Mucosa of rectum (tissue), 2 donors: ENCODE data around the gene HS3ST5.

Experiments
- H3K27ac ChIP-seq, 2 donors: one replicate each; pipeline ENCODE4 v1.7.0; 2013; ENCODE audit warnings: inconsistent platforms in 2 of 2, low read depth in 2 of 2, low read length in 2 of 2
- H3K27me3 ChIP-seq, 2 donors: one replicate each; pipeline ENCODE4 v1.7.0; 2013; ENCODE audit warnings: low read length in 2 of 2; ENCODE audit not compliant: control insufficient read depth in 2 of 2, insufficient read depth in 2 of 2
- H3K36me3 ChIP-seq, 2 donors: one replicate each; pipeline ENCODE4 v1.7.0; 2013; ENCODE audit warnings: low read length in 2 of 2; ENCODE audit not compliant: control insufficient read depth in 2 of 2, insufficient read depth in 2 of 2
- H3K4me1 ChIP-seq, 2 donors: one replicate each; pipeline ENCODE4 v1.7.0; 2013; ENCODE audit warnings: low read length in 2 of 2, mild to moderate bottlenecking in 1 of 2; ENCODE audit not compliant: control insufficient read depth in 2 of 2, insufficient read depth in 2 of 2
- H3K4me3 ChIP-seq, 2 donors: one replicate each; pipeline ENCODE4 v1.7.0; 2013; ENCODE audit warnings: low read length in 2 of 2
- H3K9ac ChIP-seq, 2 donors: one replicate each; pipeline ENCODE4 v1.7.0; 2013; ENCODE audit warnings: low read length in 2 of 2, low read depth in 1 of 2, mild to moderate bottlenecking in 1 of 2
- H3K9me3 ChIP-seq, 2 donors: one replicate each; pipeline ENCODE4 v1.7.0; 2013; ENCODE audit warnings: low read length in 2 of 2; ENCODE audit not compliant: control insufficient read depth in 2 of 2
- donor health status: healthy.
- donor health status: Normal muscosa, but diverticular disease.

The HS3ST5 gene

DNA sequence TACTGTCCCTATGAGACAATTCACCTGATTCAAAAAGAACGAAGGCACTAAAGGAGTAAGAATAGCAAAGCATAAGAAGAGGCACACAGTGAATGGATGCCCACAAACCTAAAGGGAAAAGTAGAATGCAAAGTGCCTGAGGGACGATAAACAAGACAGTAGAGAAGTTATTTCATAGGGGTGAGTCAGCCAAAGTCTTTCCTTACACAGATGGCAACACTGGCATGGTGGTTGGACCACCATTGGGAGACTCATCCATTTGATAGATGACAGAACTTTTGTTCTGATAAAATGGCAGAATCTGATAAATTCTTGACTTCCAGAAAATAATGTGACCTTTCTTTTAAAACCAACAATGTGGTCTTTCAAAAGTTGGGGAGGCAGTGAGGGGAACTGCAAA, 223.8 kb downstream of the HS3ST5 start:
- no peak overlapping the region for H3K27ac ChIP-seq
- H3K36me3 ChIP-seq: no peaks in the 10 kb centered on the region
- H3K4me3 ChIP-seq: no peak overlapping the region
- no peaks in the 10 kb centered on the region for H3K4me1 ChIP-seq
- no peaks in the 10 kb centered on the region for H3K27me3 ChIP-seq
- no peak overlapping the region for H3K9ac ChIP-seq
- no peaks in the 10 kb centered on the region for H3K9me3 ChIP-seq

DNA sequence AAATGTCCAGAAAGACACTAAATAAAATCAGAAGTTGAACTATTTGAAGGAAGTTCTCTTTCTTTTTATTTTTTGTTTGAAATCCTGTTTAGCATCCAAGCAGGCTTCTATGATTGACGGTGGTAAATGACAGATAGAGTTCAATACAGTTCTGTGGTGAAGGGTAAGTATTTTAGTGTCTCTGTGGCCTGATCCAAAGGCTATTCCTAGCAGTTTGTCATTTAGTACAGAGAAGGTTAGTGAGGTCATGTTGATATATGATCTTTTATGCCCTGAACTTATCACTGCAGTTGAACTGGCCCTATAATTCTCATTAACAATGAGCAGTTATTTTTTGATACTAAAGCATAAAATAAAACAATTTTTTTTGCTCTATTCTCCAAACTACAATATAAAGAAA, 227.2 kb downstream of the HS3ST5 start:
- Histone ChIP-seq H3K4me3 (no peak overlapping the region), H3K9me3 (no peaks in the 10 kb centered on the region), H3K27me3 (no peaks in the 10 kb centered on the region), H3K9ac (no peak overlapping the region), H3K27ac (no peak overlapping the region), H3K4me1 (no peaks in the 10 kb centered on the region), H3K36me3 (no peaks in the 10 kb centered on the region)

DNA sequence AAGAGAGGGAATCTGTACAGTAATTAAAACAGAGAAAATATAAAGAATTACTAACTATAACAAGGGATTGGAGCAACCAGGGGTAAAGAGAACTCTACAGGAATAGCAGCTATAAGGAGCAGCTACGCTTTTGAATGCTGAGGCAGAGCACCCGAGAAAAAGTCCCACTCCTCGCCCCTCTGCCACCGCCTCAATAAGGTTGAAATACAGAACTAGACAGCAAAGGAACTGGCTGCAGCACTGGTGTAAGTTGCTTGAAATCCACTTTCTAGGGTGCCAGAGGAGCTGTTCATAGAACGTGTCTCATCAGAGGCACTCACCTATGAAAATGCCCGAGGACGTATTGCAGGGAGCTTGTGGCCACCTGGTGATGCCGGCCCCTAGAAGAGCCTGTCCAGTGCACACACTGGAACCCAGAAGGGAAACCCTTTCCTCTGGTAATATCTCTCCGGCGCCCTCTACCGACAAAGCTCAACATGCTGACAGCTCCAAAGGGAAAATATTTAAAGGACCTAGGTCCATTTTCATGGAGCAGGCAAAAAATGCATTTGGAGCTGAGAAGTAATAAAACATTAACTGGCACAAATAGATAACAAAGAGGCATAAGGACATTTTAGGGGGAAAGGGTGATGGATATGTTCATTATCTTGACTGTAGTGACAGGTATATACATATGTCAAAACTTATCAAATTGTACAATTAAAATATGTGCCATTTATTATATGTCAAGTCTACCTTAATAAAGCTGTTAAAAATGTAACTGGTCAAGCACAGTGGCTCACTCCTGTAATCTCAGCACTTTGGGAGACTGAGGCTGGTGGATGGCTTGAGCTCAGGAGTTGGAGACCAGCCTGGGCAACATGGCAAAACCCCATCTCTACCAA, 234.5 kb downstream of the HS3ST5 start:
- no peaks in the 10 kb centered on the region for H3K36me3 ChIP-seq
- no peak overlapping the region for H3K9ac ChIP-seq
- no peaks in the 10 kb centered on the region for H3K4me1 ChIP-seq
- no peak overlapping the region for H3K27ac ChIP-seq
- H3K9me3 ChIP-seq: no peaks in the 10 kb centered on the region
- H3K27me3 ChIP-seq: no peaks in the 10 kb centered on the region
- H3K4me3 ChIP-seq: no peak overlapping the region

DNA sequence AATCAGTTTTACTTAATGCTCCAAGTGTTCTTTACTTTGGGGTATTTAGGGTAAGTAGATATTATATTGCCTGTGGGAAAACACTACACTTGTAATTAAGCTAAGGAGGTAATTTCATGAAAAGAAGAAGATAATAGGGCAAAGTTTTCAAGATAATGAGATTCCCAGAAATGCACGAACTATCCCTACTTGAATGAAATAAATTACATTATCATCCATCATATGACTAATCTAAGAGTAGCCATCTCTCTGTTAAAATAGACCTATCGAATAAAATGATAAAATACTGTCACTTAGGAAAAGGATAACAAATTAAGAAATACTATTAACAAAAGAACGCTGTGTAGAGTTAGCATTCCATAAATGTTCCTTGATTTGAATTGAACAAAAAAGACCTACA, 236.8 kb downstream of the HS3ST5 start:
- no peaks in the 10 kb centered on the region for H3K4me1 ChIP-seq
- no peaks in the 10 kb centered on the region for H3K27me3 ChIP-seq
- H3K4me3 ChIP-seq: no peak overlapping the region
- H3K9me3 ChIP-seq: no peaks in the 10 kb centered on the region
- H3K36me3 ChIP-seq: no peaks in the 10 kb centered on the region
- no peak overlapping the region for H3K27ac ChIP-seq
- H3K9ac ChIP-seq: no peak overlapping the region

DNA sequence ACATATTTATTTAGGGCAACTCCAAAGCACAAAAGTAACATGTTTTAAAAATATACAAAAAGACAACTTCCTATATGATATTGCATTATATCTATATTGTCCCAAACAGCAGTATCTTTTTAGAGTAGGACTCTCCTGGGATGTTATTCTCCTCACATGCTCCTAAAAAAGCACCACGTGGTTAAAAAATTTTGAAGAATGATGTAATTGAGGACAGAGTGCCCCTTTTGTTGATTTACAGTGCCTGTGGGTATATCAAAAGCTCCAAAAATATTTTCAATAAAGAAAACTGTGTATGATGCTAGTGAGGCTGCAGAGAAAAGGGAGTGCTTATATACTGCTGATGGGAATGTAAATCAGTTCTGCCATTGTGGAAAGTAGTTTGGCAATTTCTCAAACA, 241.6 kb downstream of the HS3ST5 start:
- no peak overlapping the region for H3K9ac ChIP-seq
- H3K4me1 ChIP-seq: no peaks in the 10 kb centered on the region
- no peak overlapping the region for H3K4me3 ChIP-seq
- no peaks in the 10 kb centered on the region for H3K27me3 ChIP-seq
- no peaks in the 10 kb centered on the region for H3K9me3 ChIP-seq
- H3K27ac ChIP-seq: no peak overlapping the region
- H3K36me3 ChIP-seq: no peaks in the 10 kb centered on the region

DNA sequence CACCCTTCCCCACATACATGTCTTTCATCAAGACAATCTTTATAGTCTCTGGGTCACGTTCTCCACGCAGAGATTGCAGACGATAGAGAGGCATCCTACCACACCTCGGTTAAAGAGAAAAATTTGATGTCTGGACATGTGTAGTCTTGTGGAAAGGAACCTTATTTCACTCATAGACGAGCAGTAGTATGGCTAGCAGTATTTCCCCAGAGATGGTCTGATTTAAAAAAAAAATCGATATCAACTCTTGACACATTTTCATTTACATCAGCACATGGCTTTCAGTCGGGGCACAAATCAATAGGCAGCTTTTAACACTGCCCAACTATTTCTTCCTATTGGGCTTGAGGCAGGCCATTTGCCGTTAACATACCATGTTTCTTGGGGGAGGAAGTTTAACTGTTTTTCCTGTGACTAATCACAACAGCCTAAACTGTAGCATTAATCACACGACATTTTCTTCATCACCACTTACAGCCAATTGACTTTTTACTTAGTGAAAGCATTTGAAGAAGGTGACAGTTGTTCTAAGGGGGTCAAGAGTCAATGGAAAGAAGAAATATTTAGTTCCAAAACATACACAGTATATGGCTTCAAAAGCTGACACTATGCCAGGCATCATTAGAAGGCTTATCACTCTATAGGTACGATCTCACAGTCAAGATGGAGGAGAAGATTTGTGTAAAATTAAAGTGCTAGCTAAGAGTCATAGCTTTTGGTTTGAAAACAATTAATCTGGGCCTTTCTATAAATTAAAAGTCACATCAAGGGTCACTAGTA, 242.4 kb downstream of the HS3ST5 start:
- no peaks in the 10 kb centered on the region for H3K36me3 ChIP-seq

DNA sequence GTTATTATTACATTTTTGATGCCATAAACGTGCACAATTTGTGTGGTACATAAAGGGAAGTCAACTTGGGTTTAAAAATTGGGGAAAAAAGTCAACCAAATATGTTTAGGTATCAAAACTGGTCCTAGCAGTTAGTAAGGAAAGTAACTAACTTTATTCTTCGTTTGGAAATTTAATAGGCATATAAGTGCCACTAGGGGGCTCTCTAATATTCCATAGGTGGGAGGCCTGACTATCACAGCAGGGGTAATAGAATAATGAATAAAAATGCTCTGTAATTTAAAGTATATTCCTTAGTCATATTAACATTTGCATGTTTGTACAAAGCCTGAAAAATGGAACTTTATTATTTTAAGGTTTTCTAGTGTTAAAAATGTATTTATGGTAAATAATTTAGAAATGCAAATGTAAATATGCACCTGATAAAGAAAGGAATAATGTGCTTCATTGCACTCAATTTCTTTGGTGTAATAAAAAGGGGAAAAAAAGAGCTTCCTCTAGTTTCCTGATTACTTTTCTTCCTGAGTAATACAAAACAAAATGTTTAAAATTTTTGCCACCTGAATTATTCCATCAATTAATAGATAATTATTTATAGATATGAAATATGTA, 246.2 kb downstream of the HS3ST5 start:
- H3K27ac ChIP-seq: no peak overlapping the region
- no peaks in the 10 kb centered on the region for H3K36me3 ChIP-seq
- H3K4me3 ChIP-seq: no peak overlapping the region
- H3K9me3 ChIP-seq: no peaks in the 10 kb centered on the region
- no peak overlapping the region for H3K9ac ChIP-seq
- no peaks in the 10 kb centered on the region for H3K27me3 ChIP-seq
- no peaks in the 10 kb centered on the region for H3K4me1 ChIP-seq

More for the DNA sequence above, 242.4 kb downstream of the HS3ST5 start:
- H3K4me1 ChIP-seq: no peaks in the 10 kb centered on the region
- H3K27me3 ChIP-seq: no peaks in the 10 kb centered on the region
- H3K27ac ChIP-seq: no peak overlapping the region
- no peaks in the 10 kb centered on the region for H3K9me3 ChIP-seq
- no peak overlapping the region for H3K9ac ChIP-seq
- H3K4me3 ChIP-seq: no peak overlapping the region

DNA sequence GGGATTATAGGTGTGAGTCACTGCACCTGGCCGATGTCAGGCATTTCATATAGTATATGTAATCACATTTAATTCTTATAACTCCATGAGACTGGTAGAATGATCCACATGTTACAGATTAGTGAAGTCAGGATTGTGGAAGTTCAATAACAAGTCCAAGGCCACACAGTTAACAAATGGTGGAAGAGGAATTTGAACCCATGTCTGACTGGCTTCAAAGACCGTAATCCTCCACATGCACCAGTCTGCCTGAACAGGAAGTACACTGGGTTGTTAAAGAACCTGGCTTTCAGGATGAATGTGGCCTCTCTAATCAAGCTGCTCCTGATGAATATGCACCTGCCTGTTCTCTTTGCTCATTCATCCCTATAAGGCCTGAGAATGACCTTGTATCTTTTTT, 249.9 kb downstream of the HS3ST5 start:
- Histone ChIP-seq H3K27me3 (no peaks in the 10 kb centered on the region), H3K9me3 (no peaks in the 10 kb centered on the region), H3K4me1 (no peaks in the 10 kb centered on the region), H3K27ac (no peak overlapping the region), H3K9ac (no peak overlapping the region), H3K36me3 (no peaks in the 10 kb centered on the region), H3K4me3 (no peak overlapping the region)

DNA sequence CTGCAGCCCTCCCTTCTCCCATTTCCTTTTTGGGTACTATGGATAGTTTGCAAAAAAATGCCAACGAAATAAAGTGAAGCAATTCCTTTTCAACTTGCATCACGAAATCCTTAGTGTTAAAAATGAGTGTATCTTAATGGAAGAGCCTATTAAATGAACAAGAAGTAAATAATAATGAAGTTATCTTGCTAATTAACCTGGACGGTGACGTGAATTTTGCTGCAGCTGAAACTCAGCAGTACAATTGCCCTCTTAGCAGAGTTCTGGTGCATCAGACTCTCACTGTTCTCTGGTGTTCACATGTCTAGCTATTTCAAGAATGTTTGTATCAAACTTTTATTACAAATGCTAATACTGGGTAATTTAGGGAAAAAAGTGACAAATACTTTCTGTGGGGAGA, 252.2 kb downstream of the HS3ST5 start:
- H3K9ac ChIP-seq: no peak overlapping the region

DNA sequence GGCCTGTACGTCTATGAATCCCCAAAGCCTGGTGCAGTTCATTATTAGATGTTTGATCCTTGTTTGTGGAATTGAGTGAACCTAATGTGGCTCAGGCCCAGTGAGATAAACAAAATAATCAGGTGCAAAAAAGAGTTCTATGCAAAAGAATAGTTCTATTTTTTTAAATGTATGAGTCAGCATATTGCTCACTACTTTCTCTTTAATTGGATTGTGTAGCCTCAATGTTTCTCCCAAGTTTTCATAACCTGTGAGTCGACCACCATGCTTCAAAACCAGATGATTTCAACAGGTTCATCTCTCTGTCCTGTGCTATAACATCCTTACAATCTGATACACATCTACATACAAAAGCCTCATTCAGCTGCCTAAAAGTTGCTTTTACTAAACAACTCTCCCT, 255.3 kb downstream of the HS3ST5 start:
- Histone ChIP-seq H3K4me3 (no peak overlapping the region), H3K27ac (no peak overlapping the region), H3K4me1 (no peaks in the 10 kb centered on the region), H3K27me3 (no peaks in the 10 kb centered on the region), H3K9ac (no peak overlapping the region), H3K9me3 (no peaks in the 10 kb centered on the region), H3K36me3 (no peaks in the 10 kb centered on the region)

More for the DNA sequence above, 252.2 kb downstream of the HS3ST5 start:
- Histone ChIP-seq H3K4me3 (no peak overlapping the region), H3K27ac (no peak overlapping the region), H3K4me1 (no peaks in the 10 kb centered on the region), H3K27me3 (no peaks in the 10 kb centered on the region), H3K36me3 (no peaks in the 10 kb centered on the region), H3K9me3 (no peaks in the 10 kb centered on the region)
